Kidney (tissue), 14 donors: ENCODE data around the gene KIF11. TPM values are rescaled to one million over a fixed set of nuclear protein-coding genes. Genes with fewer than 3 reads are reported as not detected.

Source experiments
- DNase-seq, 5 donors: peaks; one replicate each; pipeline ENCODE4 v3.0.0-alpha.2; 2013 to 2020
- FAIRE-seq: peaks from 2 replicates; lab custom pipeline; 2012; peaks lifted over from hg19 to GRCh38; lab: Jason Lieb, UNC
- H3K27ac ChIP-seq, 2 donors: one replicate each; pipeline ENCODE4 v1.7.0; 2013; ENCODE audit warnings: low read depth in 2 of 2, low read length in 2 of 2, inconsistent platforms in 1 of 2
- H3K27me3 ChIP-seq: one replicate; pipeline ENCODE4 v1.7.1; 2013; ENCODE audit warnings: low read length, inconsistent platforms; ENCODE audit not compliant: control insufficient read depth, insufficient read depth
- H3K36me3 ChIP-seq, 3 donors: one replicate each; pipeline versions ENCODE4 v1.7.0 to v1.7.1; 2013; ENCODE audit warnings: low read length in 3 of 3, control low read depth in 1 of 3, inconsistent platforms in 1 of 3; ENCODE audit not compliant: insufficient read depth in 3 of 3, control insufficient read depth in 2 of 3
- H3K4me1 ChIP-seq, 3 donors: one replicate each; pipeline versions ENCODE4 v1.7.0 to v1.7.1; 2013; ENCODE audit warnings: low read length in 3 of 3, inconsistent platforms in 1 of 3, low read depth in 1 of 3; ENCODE audit not compliant: control insufficient read depth in 2 of 3, insufficient read depth in 2 of 3
- H3K4me3 ChIP-seq, 3 donors: one replicate each; pipeline versions ENCODE4 v1.7.0 to v1.8.1; 2013; ENCODE audit warnings: low read length in 3 of 3, control low read depth in 1 of 3, inconsistent platforms in 1 of 3
- H3K9ac ChIP-seq, 3 donors: one replicate each; pipeline versions ENCODE4 v1.7.0 to v1.7.1; 2013; ENCODE audit warnings: low read length in 3 of 3, control low read depth in 1 of 3, inconsistent platforms in 1 of 3
- H3K9me3 ChIP-seq, 3 donors: one replicate each; pipeline versions ENCODE4 v1.7.0 to v1.7.1; 2013; ENCODE audit warnings: low read length in 3 of 3, control low read depth in 1 of 3, inconsistent platforms in 1 of 3; ENCODE audit not compliant: control insufficient read depth in 2 of 3, insufficient read depth in 1 of 3
- intact Hi-C: fragments of 100-400 bp; cut with DNase I; formaldehyde crosslinking; loops from one replicate; pipeline ENCODE4 v1.11.1; 2022
- polyA plus RNA-seq: library from polyadenylated mRNA; stranded (reverse); fragments of 350-450 nt; fragmentation: Illumina TruSeq; extraction: RNeasy Lipid Tissue Mini Kit (QIAGEN cat#74804); gene quantifications from one replicate; pipeline ENCODE4 v1.2.3, GENCODE V29; 2014; ENCODE audit warnings: low read depth, low replicate concordance; ENCODE audit not compliant: insufficient read depth
- total RNA-seq: library from RNA; stranded (reverse); fragmentation: NEBNext Ultra II Directional; extraction: Animal tissue kit (Norgen Biotek cat#: 25700); gene quantifications from one replicate; pipeline ENCODE4 v1.2.1, GENCODE V29; 2021
- TF ChIP-seq, protein P1 (sequence below): IDR thresholded peaks from 3 replicates; pipeline ENCODE4 v1.5.1; 2012; ENCODE audit warnings: mild to moderate bottlenecking, moderate library complexity, borderline replicate concordance; ENCODE audit not compliant: insufficient read depth; ENCODE audit errors: extremely low read depth
- donor health status: control.
- donor health status: control.
- donor health status: control.
- donor health status: control.
- donor health status: control.
- donor health status: DM: yes; HTN: yes; CAD: no.
- donor health status: Normal renal cell carcinoma (clear cell type).

KIF11 gene
- total and polyA plus RNA-seq, 2 donors from 2014 or later, result 0.39 to 1.6 TPM

DNA sequence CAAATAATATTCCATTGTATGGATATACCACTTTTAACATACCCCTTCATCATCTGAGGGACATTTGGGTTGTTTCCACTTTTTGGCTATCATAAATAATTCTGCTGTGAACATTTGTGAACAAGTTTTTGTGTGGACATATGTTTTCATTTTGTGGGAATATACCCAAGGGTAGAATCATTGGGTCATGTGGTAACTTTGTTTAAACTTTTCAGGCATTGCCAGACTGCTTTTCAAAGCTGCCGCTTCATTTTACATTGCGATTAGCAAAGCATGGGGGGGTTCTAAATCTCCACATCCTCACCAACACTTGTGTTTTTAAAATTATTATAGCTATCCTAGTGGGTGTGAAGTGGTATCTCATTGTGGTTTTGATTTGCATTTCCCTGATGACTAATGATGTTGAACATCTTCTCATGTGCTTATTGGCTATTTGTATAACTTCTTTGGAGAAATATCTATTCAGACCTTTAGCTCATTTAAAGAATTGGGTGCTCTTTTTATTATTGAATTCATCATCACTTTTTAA lies 88.4 kb downstream of the KIF11 start:
- intact Hi-C loops, result no loop called here
- TF ChIP-seq, protein P1, sequence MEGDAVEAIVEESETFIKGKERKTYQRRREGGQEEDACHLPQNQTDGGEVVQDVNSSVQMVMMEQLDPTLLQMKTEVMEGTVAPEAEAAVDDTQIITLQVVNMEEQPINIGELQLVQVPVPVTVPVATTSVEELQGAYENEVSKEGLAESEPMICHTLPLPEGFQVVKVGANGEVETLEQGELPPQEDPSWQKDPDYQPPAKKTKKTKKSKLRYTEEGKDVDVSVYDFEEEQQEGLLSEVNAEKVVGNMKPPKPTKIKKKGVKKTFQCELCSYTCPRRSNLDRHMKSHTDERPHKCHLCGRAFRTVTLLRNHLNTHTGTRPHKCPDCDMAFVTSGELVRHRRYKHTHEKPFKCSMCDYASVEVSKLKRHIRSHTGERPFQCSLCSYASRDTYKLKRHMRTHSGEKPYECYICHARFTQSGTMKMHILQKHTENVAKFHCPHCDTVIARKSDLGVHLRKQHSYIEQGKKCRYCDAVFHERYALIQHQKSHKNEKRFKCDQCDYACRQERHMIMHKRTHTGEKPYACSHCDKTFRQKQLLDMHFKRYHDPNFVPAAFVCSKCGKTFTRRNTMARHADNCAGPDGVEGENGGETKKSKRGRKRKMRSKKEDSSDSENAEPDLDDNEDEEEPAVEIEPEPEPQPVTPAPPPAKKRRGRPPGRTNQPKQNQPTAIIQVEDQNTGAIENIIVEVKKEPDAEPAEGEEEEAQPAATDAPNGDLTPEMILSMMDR, result no peak
- Histone ChIP-seq H3K4me1 (no peaks in the 10 kb centered on the region), H3K27ac (no peak overlapping the region), H3K27me3 (no peaks in the 10 kb centered on the region), H3K9ac (no peak overlapping the region), H3K4me3 (no peak overlapping the region), H3K9me3 (no peaks in the 10 kb centered on the region), H3K36me3 (no peaks in the 10 kb centered on the region)
- DNase-seq (no peak), FAIRE-seq (no peak)

- Histone ChIP-seq H3K27me3 (peaks cover 38% of the 10 kb centered on the region), H3K4me1 (no peaks in the 10 kb centered on the region), H3K27ac (no peak overlapping the region), H3K9me3 (peaks cover 0 to 4% (median 0%) of the 10 kb centered on the region in 3 donors), H3K9ac (no peak overlapping the region), H3K4me3 (no peak overlapping the region), H3K36me3 (no peaks in the 10 kb centered on the region)
- TF ChIP-seq, protein P1, result no peak
- intact Hi-C loops, result no loop called here
- DNase-seq, result no peak
- FAIRE-seq, result no peak
Measured at GRCh38 chr10:92688573-92688926, 95.6 kb downstream of the KIF11 start.

DNA sequence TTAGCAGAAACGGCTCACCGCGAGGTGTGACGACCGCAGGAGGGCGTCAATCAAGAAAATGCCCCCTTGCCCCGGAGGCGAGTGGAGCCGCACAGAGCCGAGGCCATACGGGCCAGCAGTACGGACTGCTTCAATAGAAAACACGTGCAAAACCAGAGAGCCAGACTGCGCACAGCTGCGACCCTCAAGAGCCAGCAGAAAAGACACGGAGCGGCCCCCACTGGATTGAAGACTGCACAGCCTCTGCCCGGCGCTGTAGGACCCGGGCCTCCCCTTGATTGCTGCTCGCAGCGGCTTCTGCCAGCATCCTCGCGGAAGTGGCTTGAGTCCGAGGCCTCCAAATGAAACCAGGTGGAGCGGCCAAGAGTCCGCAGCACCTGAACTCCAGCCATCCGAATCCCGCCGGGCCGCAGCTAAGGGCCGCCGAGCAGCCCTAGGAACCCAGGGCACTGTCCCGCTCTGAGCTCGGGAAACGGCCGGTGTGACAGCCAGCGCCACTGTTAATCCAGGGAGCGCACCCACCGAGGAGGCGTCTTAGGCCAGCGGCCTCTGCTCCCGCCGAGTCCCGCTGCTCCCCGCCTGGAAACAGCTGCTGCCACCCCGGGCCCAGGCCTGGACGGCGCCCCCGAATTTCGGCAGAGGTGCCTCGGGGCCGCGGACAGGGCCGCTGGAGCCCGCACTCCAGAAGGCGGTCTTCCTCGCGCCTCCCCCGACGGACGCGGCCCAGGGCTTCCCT lies 96.2 kb downstream of the KIF11 start:
- intact Hi-C loops, result no loop called here
- Histone ChIP-seq H3K9ac (no peak overlapping the region), H3K4me3 (peak overlapping the region in 2 of 3 donors; percentile 43 to 50), H3K36me3 (no peaks in the 10 kb centered on the region), H3K9me3 (peaks cover 0 to 4% (median 0%) of the 10 kb centered on the region in 3 donors), H3K27ac (no peak overlapping the region), H3K27me3 (peaks cover 41% of the 10 kb centered on the region), H3K4me1 (no peaks in the 10 kb centered on the region)
- DNase-seq (peak; percentile 38 to 86 (median 45)), FAIRE-seq (no peak)
- TF ChIP-seq, protein P1, result no peak
